Measurements from ENCODE around the gene MYBPH.

The MYBPH gene

GRCh38 chr1:203158423-203158822, 17.2 kb downstream of the MYBPH start:
- no peak overlapping the region for H2BK12ac ChIP-seq (ENCODE audit: low read length in 2 of 2)
- H4K91ac ChIP-seq (ENCODE audit: low read length), result no peak overlapping the region
- no peak overlapping the region for H3K14ac ChIP-seq (ENCODE audit: low read length in 2 of 2)
- no peak overlapping the region for H3K9ac ChIP-seq (ENCODE audit: low read length)
- H3K79me1 ChIP-seq (replicated peaks; ENCODE audit: low read length, poor library complexity, severe bottlenecking), result peaks cover 38% of the 10 kb centered on the region
- no peak overlapping the region for H2BK5ac ChIP-seq (ENCODE audit: low read depth, low read length, poor library complexity, severe bottlenecking)
- no peak overlapping the region for H2AFZ ChIP-seq (ENCODE audit: low read depth, low read length)
- WGBS, result 80% methylated on average over 1 of the region's 1 CpG
- no peak overlapping the region for H3K27ac ChIP-seq (ENCODE audit: low read length, poor library complexity, severe bottlenecking)
- H2BK15ac ChIP-seq (ENCODE audit: low read depth, poor library complexity, severe bottlenecking), result no peak overlapping the region
- peaks cover 27% of the 10 kb centered on the region for H3K4me1 ChIP-seq (ENCODE audit: control insufficient read depth, insufficient read depth, low read depth, low read length)
- H3K9me3 ChIP-seq (ENCODE audit: control insufficient read depth, low read length), result peaks cover 11% of the 10 kb centered on the region
- peaks cover 21 to 28% of the 10 kb centered on the region in 2 experiments for H3K36me3 ChIP-seq (ENCODE audit: control insufficient read depth in 1 of 2, insufficient read depth in 2 of 2, low read depth in 1 of 2, low read length in 2 of 2)
- H3K23ac ChIP-seq (ENCODE audit: low read length in 2 of 2), result no peak overlapping the region
- no peak overlapping the region for H4K8ac ChIP-seq (ENCODE audit: low read length)
- H3K18ac ChIP-seq (ENCODE audit: low read depth in 1 of 2, low read length in 2 of 2), result no peak overlapping the region
- H3K4me3 ChIP-seq (ENCODE audit: insufficient read depth in 1 of 2, low read depth in 1 of 2, low read length in 2 of 2), result no peak overlapping the region
- no peak overlapping the region for H2AK5ac ChIP-seq (ENCODE audit: low read length, severe bottlenecking)
- H3K4ac ChIP-seq (ENCODE audit: low read depth in 1 of 2, low read length in 2 of 2), result no peak overlapping the region
- no peak for DNase-seq
- H3K27me3 ChIP-seq (ENCODE audit: control insufficient read depth in 1 of 2, insufficient read depth in 1 of 2, low read length in 2 of 2), result peaks cover 0 to 3% of the 10 kb centered on the region in 2 experiments
- H3K4me2 ChIP-seq (ENCODE audit: low read length, poor library complexity, severe bottlenecking), result no peak overlapping the region
- H2BK120ac ChIP-seq (ENCODE audit: low read depth, low read length), result no peak overlapping the region

DNA sequence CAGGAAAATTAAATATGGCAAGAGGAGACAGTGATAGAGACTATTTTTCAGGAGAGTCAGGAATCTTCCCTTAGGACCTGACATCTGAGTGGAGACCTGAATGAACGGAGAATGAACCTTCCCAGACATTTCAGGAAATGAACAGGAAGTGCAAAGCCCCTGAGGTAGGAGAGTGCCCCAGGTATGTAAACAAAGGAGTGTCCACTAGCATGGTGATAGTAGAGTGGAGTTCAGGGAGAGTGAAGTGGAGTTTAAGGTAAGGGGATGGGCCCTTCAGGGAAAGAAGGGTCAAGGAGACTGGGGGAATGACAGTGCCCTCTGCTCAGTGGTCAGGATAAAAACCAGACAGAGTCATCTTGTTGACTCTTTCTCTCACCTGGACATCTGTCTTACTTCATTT, 19.3 kb downstream of the MYBPH start:
- Histone ChIP-seq H4K8ac (ENCODE audit: low read length) (peak overlapping the region; percentile 31), H3K4me2 (ENCODE audit: low read length, poor library complexity, severe bottlenecking) (no peak overlapping the region), H4K91ac (ENCODE audit: low read length) (no peak overlapping the region), H3K4me1 (ENCODE audit: control insufficient read depth, insufficient read depth, low read depth, low read length) (peaks cover 32% of the 10 kb centered on the region), H2BK5ac (ENCODE audit: low read depth, low read length, poor library complexity, severe bottlenecking) (no peak overlapping the region), H3K4me3 (ENCODE audit: insufficient read depth in 1 of 2, low read depth in 1 of 2, low read length in 2 of 2) (no peak overlapping the region), H2AK5ac (ENCODE audit: low read length, severe bottlenecking) (peak overlapping the region; percentile 60), H3K9me3 (ENCODE audit: control insufficient read depth, low read length) (peaks cover 11% of the 10 kb centered on the region), H2BK12ac (ENCODE audit: low read length in 2 of 2) (no peak overlapping the region), H2AFZ (ENCODE audit: low read depth, low read length) (no peak overlapping the region), H3K18ac (ENCODE audit: low read depth in 1 of 2, low read length in 2 of 2) (no peak overlapping the region), H3K9ac (ENCODE audit: low read length) (no peak overlapping the region), H3K36me3 (ENCODE audit: control insufficient read depth in 1 of 2, insufficient read depth in 2 of 2, low read depth in 1 of 2, low read length in 2 of 2) (peaks cover 12 to 17% of the 10 kb centered on the region in 2 experiments), H3K14ac (ENCODE audit: low read length in 2 of 2) (no peak overlapping the region), H3K23ac (ENCODE audit: low read length in 2 of 2) (no peak overlapping the region), H3K27ac (ENCODE audit: low read length, poor library complexity, severe bottlenecking) (no peak overlapping the region), H2BK120ac (ENCODE audit: low read depth, low read length) (no peak overlapping the region), H3K79me1 (replicated peaks; ENCODE audit: low read length, poor library complexity, severe bottlenecking) (peaks cover 23% of the 10 kb centered on the region), H2BK15ac (ENCODE audit: low read depth, poor library complexity, severe bottlenecking) (no peak overlapping the region), H3K4ac (ENCODE audit: low read depth in 1 of 2, low read length in 2 of 2) (no peak overlapping the region), H3K27me3 (ENCODE audit: control insufficient read depth in 1 of 2, insufficient read depth in 1 of 2, low read length in 2 of 2) (no peaks in the 10 kb centered on the region)
- WGBS, result 75% methylated on average over 1 of the region's 1 CpG
- no peak for DNase-seq

DNA sequence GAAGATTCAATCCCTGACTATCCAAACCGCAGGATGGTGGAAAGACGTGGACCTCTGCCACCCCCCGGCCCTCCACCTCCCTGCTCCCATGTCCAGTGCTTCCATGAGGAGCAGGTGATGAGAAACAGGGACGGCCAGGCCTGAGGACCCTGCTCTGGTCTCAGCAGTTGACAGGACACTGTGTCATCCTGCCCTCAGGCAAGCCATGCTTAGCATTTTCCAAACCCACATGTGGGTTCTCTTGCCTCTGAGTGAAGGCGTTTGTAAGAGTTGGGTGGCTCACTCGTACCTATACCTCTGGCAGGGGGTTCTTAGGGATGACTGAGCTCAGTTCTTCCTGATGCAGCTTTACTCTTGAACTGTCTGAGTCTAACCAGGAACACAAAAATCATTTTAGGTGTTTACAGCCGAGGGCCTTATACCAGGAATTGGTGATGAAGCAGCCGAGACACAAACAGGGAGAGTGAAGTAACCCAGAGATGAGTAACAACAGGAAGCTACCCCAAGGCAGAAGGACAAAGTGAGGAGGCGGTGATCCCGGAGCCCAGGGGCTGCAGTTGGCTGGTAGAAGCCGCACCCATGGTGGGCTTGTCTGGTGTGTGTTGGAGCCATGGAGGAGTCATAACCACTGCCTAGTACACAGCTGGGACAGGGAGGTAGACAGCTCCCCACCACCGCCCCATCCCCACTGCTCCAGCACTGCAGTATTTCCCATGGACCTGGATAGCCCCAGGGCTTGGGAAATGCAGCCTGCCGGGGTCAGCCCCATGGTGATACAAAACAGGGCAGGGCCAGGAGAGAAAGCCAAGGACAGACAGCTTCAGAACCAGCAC, 21.4 kb downstream of the MYBPH start:
- Histone ChIP-seq H4K91ac (ENCODE audit: low read length) (peak overlapping the region; percentile 94), H2BK5ac (ENCODE audit: low read depth, low read length, poor library complexity, severe bottlenecking) (peak overlapping the region; percentile 99)

More for the DNA sequence above, 21.4 kb downstream of the MYBPH start:
- peak overlapping the region; percentile 69 to 80 for H3K4ac ChIP-seq (ENCODE audit: low read depth in 1 of 2, low read length in 2 of 2)
- peak overlapping the region; percentile 24 for H3K9ac ChIP-seq (ENCODE audit: low read length)
- peak overlapping the region; percentile 78 for H2BK15ac ChIP-seq (ENCODE audit: low read depth, poor library complexity, severe bottlenecking)
- no peak overlapping the region for H3K23ac ChIP-seq (ENCODE audit: low read length in 2 of 2)
- peak overlapping the region; percentile 89 for H2BK120ac ChIP-seq (ENCODE audit: low read depth, low read length)
- H2BK12ac ChIP-seq (ENCODE audit: low read length in 2 of 2), result peak overlapping the region; percentile 85 to 98
- peak overlapping the region in 1 of 2 experiments; percentile 86 for H3K14ac ChIP-seq (ENCODE audit: low read length in 2 of 2)
- H2AFZ ChIP-seq (ENCODE audit: low read depth, low read length), result no peak overlapping the region
- peak overlapping the region; percentile 90 to 92 for H3K18ac ChIP-seq (ENCODE audit: low read depth in 1 of 2, low read length in 2 of 2)
- peak; percentile 84 for DNase-seq
- H3K27ac ChIP-seq (ENCODE audit: low read length, poor library complexity, severe bottlenecking), result peak overlapping the region; percentile 99
- H3K9me3 ChIP-seq (ENCODE audit: control insufficient read depth, low read length), result peaks cover 11% of the 10 kb centered on the region
- peaks cover 10 to 17% of the 10 kb centered on the region in 2 experiments for H3K36me3 ChIP-seq (ENCODE audit: control insufficient read depth in 1 of 2, insufficient read depth in 2 of 2, low read depth in 1 of 2, low read length in 2 of 2)
- H3K4me1 ChIP-seq (ENCODE audit: control insufficient read depth, insufficient read depth, low read depth, low read length), result peaks cover 49% of the 10 kb centered on the region
- H3K27me3 ChIP-seq (ENCODE audit: control insufficient read depth in 1 of 2, insufficient read depth in 1 of 2, low read length in 2 of 2), result no peaks in the 10 kb centered on the region
- H3K4me2 ChIP-seq (ENCODE audit: low read length, poor library complexity, severe bottlenecking), result no peak overlapping the region
- H4K8ac ChIP-seq (ENCODE audit: low read length), result peak overlapping the region; percentile 95
- peaks cover 14% of the 10 kb centered on the region for H3K79me1 ChIP-seq (replicated peaks; ENCODE audit: low read length, poor library complexity, severe bottlenecking)
- H3K4me3 ChIP-seq (ENCODE audit: insufficient read depth in 1 of 2, low read depth in 1 of 2, low read length in 2 of 2), result peak overlapping the region in 1 of 2 experiments; percentile 26
- WGBS, result 29% methylated on average over 13 of the region's 13 CpGs
- H2AK5ac ChIP-seq (ENCODE audit: low read length, severe bottlenecking), result peak overlapping the region; percentile 99
